SK-N-SH (cell line): Measurements from ENCODE around the gene FBP1. TPM values are rescaled to one million over a fixed set of nuclear protein-coding genes. Genes with fewer than 3 reads are reported as not detected.

Experiments
- CTCF ChIA-PET: fragments of 300-600, 350-600 bp; formaldehyde crosslinking; extraction: SDS; loops from one replicate; lab custom pipeline; 2021; lab: Yijun Ruan, JAX
- POLR2A ChIA-PET: fragments of 350-600 bp; sonication (Branson Sonifier 250); formaldehyde crosslinking; extraction: SDS; loops from one replicate; lab custom pipeline; 2020; ENCODE audit warnings: antibody characterized with exemption, inconsistent platforms; lab: Yijun Ruan, JAX
- DNase-seq: peaks from one replicate; pipeline ENCODE4 v3.0.0; 2012
- H2AFZ ChIP-seq: fragments of 200-600 bp; sonication (generic); 2 replicates; pipeline ENCODE4 v1.8.1; 2016; ENCODE audit warnings: antibody characterized with exemption, mild to moderate bottlenecking, low read depth
- H3F3A ChIP-seq: fragments of 200-600 bp; sonication (generic); replicated peaks from 2 replicates; pipeline ENCODE3; 2016; ENCODE audit warnings: antibody characterized with exemption, mild to moderate bottlenecking; ENCODE audit not compliant: insufficient read depth
- H3K27ac ChIP-seq, 2 experiments: fragments of 200-500 bp in 1 of 2; fragments of 200-600 bp in 1 of 2; sonication (Bioruptor generic) in 1 of 2; sonication (generic), shearing (Covaris generic) in 1 of 2; 2 replicates each; pipeline versions ENCODE4 v1.5.1 to v1.6.1; 2014 to 2016; ENCODE audit warnings: low read depth in 2 of 2, inconsistent platforms in 1 of 2, low read length in 1 of 2, mild to moderate bottlenecking in 1 of 2, mixed read lengths in 1 of 2
- H3K27me3 ChIP-seq: fragments of 200-600 bp; sonication (generic), shearing (Covaris generic); 2 replicates; pipeline ENCODE4 v1.6.1; 2016; ENCODE audit warnings: mixed run types; ENCODE audit not compliant: insufficient read depth
- H3K36me3 ChIP-seq, 2 experiments: fragments of 200-500 bp in 1 of 2; fragments of 200-600 bp in 1 of 2; sonication (Bioruptor generic) in 1 of 2; sonication (generic) in 1 of 2; replicated peaks in 1 of 2; 2 replicates each; pipeline versions ENCODE3 to v1.5.1; 2014 to 2016; ENCODE audit warnings: low read length in 1 of 2, mild to moderate bottlenecking in 1 of 2; ENCODE audit not compliant: insufficient read depth in 2 of 2, control insufficient read depth in 1 of 2
- H3K4me1 ChIP-seq, 2 experiments: fragments of 200-500 bp in 1 of 2; fragments of 200-600 bp in 1 of 2; sonication (Bioruptor generic) in 1 of 2; sonication (generic), shearing (Covaris generic) in 1 of 2; 2 replicates each; pipeline versions ENCODE4 v1.5.1 to v1.6.1; 2014 to 2016; ENCODE audit warnings: low read depth in 1 of 2, low read length in 1 of 2, mixed run types in 1 of 2; ENCODE audit not compliant: insufficient read depth in 2 of 2, control insufficient read depth in 1 of 2
- H3K4me2 ChIP-seq: fragments of 200-600 bp; sonication (generic), shearing (Covaris generic); 2 replicates; pipeline ENCODE4 v1.6.1; 2017; ENCODE audit warnings: mixed run types
- H3K4me3 ChIP-seq, 2 experiments: fragments of 200-500 bp in 1 of 2; fragments of 200-600 bp in 1 of 2; sonication (Bioruptor generic) in 1 of 2; sonication (generic), shearing (Covaris generic) in 1 of 2; 2 replicates each; pipeline versions ENCODE4 v1.5.1 to v1.8.1; 2014 to 2016; ENCODE audit warnings: low read depth in 2 of 2, inconsistent platforms in 1 of 2, low read length in 1 of 2, mild to moderate bottlenecking in 1 of 2, mixed read lengths in 1 of 2, moderate library complexity in 1 of 2
- H3K79me2 ChIP-seq: fragments of 200-600 bp; sonication (generic); 2 replicates; pipeline ENCODE4 v1.8.1; 2017; ENCODE audit warnings: mild to moderate bottlenecking; ENCODE audit not compliant: insufficient read depth
- H3K9ac ChIP-seq: fragments of 200-600 bp; sonication (generic); 2 replicates; pipeline ENCODE4 v1.6.1; 2017; ENCODE audit warnings: mixed run types
- H3K9me2 ChIP-seq: fragments of 200-600 bp; sonication (generic); 2 replicates; pipeline ENCODE4 v1.6.1; 2017; ENCODE audit warnings: mixed run types
- H3K9me3 ChIP-seq: fragments of 200-600 bp; sonication (generic); 2 replicates; pipeline ENCODE4 v1.6.1; 2017; ENCODE audit warnings: mixed run types, mild to moderate bottlenecking, moderate library complexity
- H4K20me1 ChIP-seq: fragments of 200-600 bp; sonication (generic); 2 replicates; pipeline ENCODE4 v1.6.1; 2017; ENCODE audit warnings: mild to moderate bottlenecking, mixed run types; ENCODE audit not compliant: insufficient read depth
- CHD2 ChIP-seq: fragments of 150-350 bp; IDR thresholded peaks from 2 replicates; pipeline ENCODE4 v1.6.1; 2018; ENCODE audit warnings: low read length; ENCODE audit not compliant: partially characterized antibody
- ELF1 ChIP-seq: IDR thresholded peaks from 2 replicates; pipeline ENCODE4 v1.4.0; 2012
- EZH2phosphoT487 ChIP-seq: fragments of 200-600 bp; sonication (generic); IDR thresholded peaks from 2 replicates; pipeline ENCODE4 v1.6.1; 2017; ENCODE audit warnings: low read depth, mixed run types, mild to moderate bottlenecking, antibody characterized with exemption, moderate library complexity, borderline replicate concordance
- FOSL2 ChIP-seq: IDR thresholded peaks from 2 replicates; pipeline ENCODE4 v1.4.0; 2012; ENCODE audit warnings: low read depth, mild to moderate bottlenecking, moderate library complexity, borderline replicate concordance
- FOXJ3 ChIP-seq: sonication (generic); formaldehyde crosslinking; IDR thresholded peaks from 2 replicates; pipeline ENCODE4 v1.5.1; 2020; ENCODE audit warnings: mild to moderate bottlenecking, missing genetic modification reagents
- FOXM1 ChIP-seq: IDR thresholded peaks from 2 replicates; pipeline ENCODE4 v1.4.0; 2012; ENCODE audit warnings: low read depth, mild to moderate bottlenecking
- GABPA ChIP-seq: IDR thresholded peaks from 2 replicates; pipeline ENCODE4 v1.4.0; 2012; ENCODE audit warnings: low read depth, mild to moderate bottlenecking
- JUND ChIP-seq: IDR thresholded peaks from 2 replicates; pipeline ENCODE4 v1.4.0; 2012
- MEF2A ChIP-seq: IDR thresholded peaks from 2 replicates; pipeline ENCODE4 v1.4.0; 2012; ENCODE audit warnings: low read depth, borderline replicate concordance
- NFIC ChIP-seq: IDR thresholded peaks from 2 replicates; pipeline ENCODE4 v1.4.0; 2012; ENCODE audit warnings: borderline replicate concordance
- NRF1 ChIP-seq: IDR thresholded peaks from 2 replicates; pipeline ENCODE4 v1.6.1; 2012; ENCODE audit warnings: low read depth, mild to moderate bottlenecking, low read length
- POLR2AphosphoS5 ChIP-seq: IDR thresholded peaks from 2 replicates; pipeline ENCODE4 v1.6.1; 2012; ENCODE audit warnings: low read depth, low read length
- RFX5 ChIP-seq: IDR thresholded peaks from 2 replicates; pipeline ENCODE4 v1.6.1; 2012; ENCODE audit warnings: mild to moderate bottlenecking, improper control_type of control experiment, low read length
- RXRA ChIP-seq: IDR thresholded peaks from 2 replicates; pipeline ENCODE4 v1.4.0; 2012; ENCODE audit warnings: low read depth, mild to moderate bottlenecking, borderline replicate concordance
- SIN3A ChIP-seq: IDR thresholded peaks from 2 replicates; pipeline ENCODE4 v1.6.1; 2012; ENCODE audit warnings: low read depth, mild to moderate bottlenecking, low read length, moderate library complexity, borderline replicate concordance
- TCF12 ChIP-seq: IDR thresholded peaks from 2 replicates; pipeline ENCODE4 v1.4.0; 2012
- WGBS: methylation state at CpG from one replicate; pipeline ENCODE4 v1.1.6; 2017; ENCODE audit warnings: low lambda C conversion rate; 5-methylcytosine and 5-hydroxymethylcytosine counted together
- polyA plus RNA-seq, 3 experiments: library from polyadenylated mRNA; depleted of rRNA; stranded (reverse); fragments of >200 nt; gene quantifications; 2 replicates each; pipeline ENCODE4 v1.2.3, GENCODE V29; 2012
- TF ChIP-seq, protein P1 (sequence below): IDR thresholded peaks from 2 replicates; pipeline ENCODE4 v1.4.0; 2012; ENCODE audit warnings: low read depth, borderline replicate concordance
- TF ChIP-seq, protein P2 (sequence below): fragments of 150-350 bp; IDR thresholded peaks from 2 replicates; pipeline ENCODE4 v1.6.1; 2017; ENCODE audit warnings: antibody characterized with exemption, low read length, low read depth, borderline replicate concordance
- TF ChIP-seq, protein P3 (sequence below): IDR thresholded peaks from 2 replicates; pipeline ENCODE4 v1.4.0; 2012; ENCODE audit warnings: low read depth
- TF ChIP-seq, protein P4 (sequence below): IDR thresholded peaks from 2 replicates; pipeline ENCODE4 v1.6.1; 2012; ENCODE audit warnings: mild to moderate bottlenecking, low read depth, low read length, moderate library complexity
- TF ChIP-seq, protein P5 (sequence below): fragments of 150-350 bp; IDR thresholded peaks from 2 replicates; pipeline ENCODE4 v1.6.1; 2016; ENCODE audit warnings: mild to moderate bottlenecking, low read depth, low read length
- TF ChIP-seq, protein P6 (sequence below): IDR thresholded peaks from 2 replicates; pipeline ENCODE4; 2012

Gene FBP1
- polyA plus RNA-seq, 1 of the 3 experiments (the other 2 are of a cell fraction) = not detected

DNA sequence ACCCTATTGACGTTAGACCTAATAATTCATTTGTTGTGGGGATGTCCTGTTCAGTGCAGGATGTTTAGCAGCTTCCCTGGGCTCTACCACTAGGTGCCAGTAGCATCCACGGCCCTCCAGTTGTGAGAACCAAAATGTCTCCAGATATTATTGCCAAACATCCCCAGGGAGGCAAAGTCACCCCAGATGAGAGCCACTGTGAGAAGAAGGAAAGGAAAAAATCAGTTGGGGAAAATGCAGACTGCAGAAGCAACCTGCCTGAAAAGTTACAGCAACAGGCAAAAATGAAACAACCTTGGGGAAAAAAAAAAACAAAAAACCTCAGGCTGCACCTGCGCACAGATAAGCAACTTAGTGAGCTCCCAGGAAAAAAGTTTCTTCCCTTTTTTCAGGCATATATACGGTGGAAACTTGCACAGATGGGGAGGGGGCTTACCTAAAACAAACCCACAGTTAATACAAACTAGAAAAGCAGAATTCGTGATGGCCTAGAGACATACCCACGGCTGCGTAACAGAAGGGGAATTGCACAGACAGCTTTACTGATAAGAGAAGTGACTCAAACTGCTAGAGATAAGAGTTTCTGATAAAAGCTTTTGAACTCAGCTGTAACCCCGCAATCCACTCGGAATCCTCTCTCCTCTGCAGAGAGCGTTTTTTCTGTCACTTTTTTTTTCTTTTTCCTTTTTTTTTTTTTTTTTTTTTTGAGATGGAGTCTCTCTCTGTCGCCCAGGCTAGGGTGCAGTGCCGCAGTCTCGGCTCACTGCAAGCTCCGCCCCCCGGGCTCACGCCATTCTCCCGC, 29.8 kb upstream of the FBP1 start:
- Histone ChIP-seq H3K36me3 (no peaks in the 10 kb centered on the region), H3K9me3 (no peaks in the 10 kb centered on the region), H3K4me2 (peak overlapping the region; percentile 76), H3K4me3 (peak overlapping the region; percentile 40 to 59), H3F3A (peaks cover 19% of the 10 kb centered on the region), H3K9ac (peak overlapping the region; percentile 20; the same call in 1 of the 2 replicates), H2AFZ (peak overlapping the region; percentile 56), H3K27ac (peak overlapping the region in 1 of 2 experiments; percentile 83; a peak in 2 of 4 replicates), H4K20me1 (no peaks in the 10 kb centered on the region), H3K27me3 (no peaks in the 10 kb centered on the region), H3K4me1 (peaks cover 4 to 5% of the 10 kb centered on the region in 2 experiments; a peak in 1 of 4 replicates), H3K79me2 (no peaks in the 10 kb centered on the region), H3K9me2 (no peaks in the 10 kb centered on the region)
- ChIA-PET CTCF (interaction anchor here (0.6 to 4.8 kb wide), 35 partner anchors 10 to 1548 kb away, joined by 3 to 33 read pairs (median 4); no protein-coding TSS in a partner anchor), POLR2A (interaction anchor here (0.7 to 1.5 kb wide), 5 partner anchors 12 to 337 kb away, joined by 3 to 5 read pairs (median 4); no protein-coding TSS in a partner anchor)
- peak; percentile 75 for DNase-seq
- 16% methylated on average over 17 of the region's 17 CpGs for WGBS
- TF ChIP-seq, protein P1, sequence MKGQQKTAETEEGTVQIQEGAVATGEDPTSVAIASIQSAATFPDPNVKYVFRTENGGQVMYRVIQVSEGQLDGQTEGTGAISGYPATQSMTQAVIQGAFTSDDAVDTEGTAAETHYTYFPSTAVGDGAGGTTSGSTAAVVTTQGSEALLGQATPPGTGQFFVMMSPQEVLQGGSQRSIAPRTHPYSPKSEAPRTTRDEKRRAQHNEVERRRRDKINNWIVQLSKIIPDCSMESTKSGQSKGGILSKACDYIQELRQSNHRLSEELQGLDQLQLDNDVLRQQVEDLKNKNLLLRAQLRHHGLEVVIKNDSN = no peak
- TF ChIP-seq SIN3A (no peak), EZH2phosphoT487 (no peak), FOXM1 (no peak), FOXJ3 (no peak), NRF1 (peak; percentile 56), FOSL2 (0 out of 2 replicates have a peak, but pooled peaks have one; percentile 8), JUND (no peak; the same call in 1 of the 2 replicates), GABPA (no peak), MEF2A (no peak), ELF1 (no peak), NFIC (peak; percentile 6; the same call in 1 of the 2 replicates), TCF12 (no peak; the same call in 1 of the 2 replicates), RXRA (no peak), POLR2AphosphoS5 (no peak), CHD2 (peak; percentile 29), RFX5 (peak; percentile 54)
- TF ChIP-seq, protein P2, sequence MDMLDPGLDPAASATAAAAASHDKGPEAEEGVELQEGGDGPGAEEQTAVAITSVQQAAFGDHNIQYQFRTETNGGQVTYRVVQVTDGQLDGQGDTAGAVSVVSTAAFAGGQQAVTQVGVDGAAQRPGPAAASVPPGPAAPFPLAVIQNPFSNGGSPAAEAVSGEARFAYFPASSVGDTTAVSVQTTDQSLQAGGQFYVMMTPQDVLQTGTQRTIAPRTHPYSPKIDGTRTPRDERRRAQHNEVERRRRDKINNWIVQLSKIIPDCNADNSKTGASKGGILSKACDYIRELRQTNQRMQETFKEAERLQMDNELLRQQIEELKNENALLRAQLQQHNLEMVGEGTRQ = no peak
- TF ChIP-seq, protein P3, sequence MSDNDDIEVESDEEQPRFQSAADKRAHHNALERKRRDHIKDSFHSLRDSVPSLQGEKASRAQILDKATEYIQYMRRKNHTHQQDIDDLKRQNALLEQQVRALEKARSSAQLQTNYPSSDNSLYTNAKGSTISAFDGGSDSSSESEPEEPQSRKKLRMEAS = no peak
- TF ChIP-seq, protein P4, sequence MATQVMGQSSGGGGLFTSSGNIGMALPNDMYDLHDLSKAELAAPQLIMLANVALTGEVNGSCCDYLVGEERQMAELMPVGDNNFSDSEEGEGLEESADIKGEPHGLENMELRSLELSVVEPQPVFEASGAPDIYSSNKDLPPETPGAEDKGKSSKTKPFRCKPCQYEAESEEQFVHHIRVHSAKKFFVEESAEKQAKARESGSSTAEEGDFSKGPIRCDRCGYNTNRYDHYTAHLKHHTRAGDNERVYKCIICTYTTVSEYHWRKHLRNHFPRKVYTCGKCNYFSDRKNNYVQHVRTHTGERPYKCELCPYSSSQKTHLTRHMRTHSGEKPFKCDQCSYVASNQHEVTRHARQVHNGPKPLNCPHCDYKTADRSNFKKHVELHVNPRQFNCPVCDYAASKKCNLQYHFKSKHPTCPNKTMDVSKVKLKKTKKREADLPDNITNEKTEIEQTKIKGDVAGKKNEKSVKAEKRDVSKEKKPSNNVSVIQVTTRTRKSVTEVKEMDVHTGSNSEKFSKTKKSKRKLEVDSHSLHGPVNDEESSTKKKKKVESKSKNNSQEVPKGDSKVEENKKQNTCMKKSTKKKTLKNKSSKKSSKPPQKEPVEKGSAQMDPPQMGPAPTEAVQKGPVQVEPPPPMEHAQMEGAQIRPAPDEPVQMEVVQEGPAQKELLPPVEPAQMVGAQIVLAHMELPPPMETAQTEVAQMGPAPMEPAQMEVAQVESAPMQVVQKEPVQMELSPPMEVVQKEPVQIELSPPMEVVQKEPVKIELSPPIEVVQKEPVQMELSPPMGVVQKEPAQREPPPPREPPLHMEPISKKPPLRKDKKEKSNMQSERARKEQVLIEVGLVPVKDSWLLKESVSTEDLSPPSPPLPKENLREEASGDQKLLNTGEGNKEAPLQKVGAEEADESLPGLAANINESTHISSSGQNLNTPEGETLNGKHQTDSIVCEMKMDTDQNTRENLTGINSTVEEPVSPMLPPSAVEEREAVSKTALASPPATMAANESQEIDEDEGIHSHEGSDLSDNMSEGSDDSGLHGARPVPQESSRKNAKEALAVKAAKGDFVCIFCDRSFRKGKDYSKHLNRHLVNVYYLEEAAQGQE = no peak
- TF ChIP-seq, protein P5, sequence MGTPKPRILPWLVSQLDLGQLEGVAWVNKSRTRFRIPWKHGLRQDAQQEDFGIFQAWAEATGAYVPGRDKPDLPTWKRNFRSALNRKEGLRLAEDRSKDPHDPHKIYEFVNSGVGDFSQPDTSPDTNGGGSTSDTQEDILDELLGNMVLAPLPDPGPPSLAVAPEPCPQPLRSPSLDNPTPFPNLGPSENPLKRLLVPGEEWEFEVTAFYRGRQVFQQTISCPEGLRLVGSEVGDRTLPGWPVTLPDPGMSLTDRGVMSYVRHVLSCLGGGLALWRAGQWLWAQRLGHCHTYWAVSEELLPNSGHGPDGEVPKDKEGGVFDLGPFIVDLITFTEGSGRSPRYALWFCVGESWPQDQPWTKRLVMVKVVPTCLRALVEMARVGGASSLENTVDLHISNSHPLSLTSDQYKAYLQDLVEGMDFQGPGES = no peak
- TF ChIP-seq, protein P6, sequence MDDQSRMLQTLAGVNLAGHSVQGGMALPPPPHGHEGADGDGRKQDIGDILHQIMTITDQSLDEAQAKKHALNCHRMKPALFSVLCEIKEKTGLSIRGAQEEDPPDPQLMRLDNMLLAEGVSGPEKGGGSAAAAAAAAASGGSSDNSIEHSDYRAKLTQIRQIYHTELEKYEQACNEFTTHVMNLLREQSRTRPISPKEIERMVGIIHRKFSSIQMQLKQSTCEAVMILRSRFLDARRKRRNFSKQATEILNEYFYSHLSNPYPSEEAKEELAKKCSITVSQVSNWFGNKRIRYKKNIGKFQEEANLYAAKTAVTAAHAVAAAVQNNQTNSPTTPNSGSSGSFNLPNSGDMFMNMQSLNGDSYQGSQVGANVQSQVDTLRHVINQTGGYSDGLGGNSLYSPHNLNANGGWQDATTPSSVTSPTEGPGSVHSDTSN = peak; percentile 29; the same call in 1 of the 2 replicates
